ENCODE measurements around the gene SYCN. TPM values are rescaled to one million over a fixed set of nuclear protein-coding genes. Genes with fewer than 3 reads are reported as not detected.

Gene SYCN
- total and polyA plus RNA-seq, 2 of the 13 experiments (the other 11 are each of a cell fraction or from before 2014, with no cell fraction given): not detected

GRCh38 chr19:39157275-39157996 lies 46.6 kb downstream of the SYCN start (continued):
- 0 out of 2 replicates have a peak, but pooled peaks have one; percentile 33 for TF ChIP-seq ZNF276 (CRISPR knock-in tag; IDR thresholded peaks at IDR 0.05; ENCODE audit: low read depth)
- TF ChIP-seq TFDP1 (CRISPR knock-in tag; IDR thresholded peaks at IDR 0.05; ENCODE audit: borderline replicate concordance): no peak
- 0 out of 2 replicates have a peak, but pooled peaks have one; percentile 23 for TF ChIP-seq ZNF362 (CRISPR knock-in tag; IDR thresholded peaks at IDR 0.05; ENCODE audit: borderline replicate concordance)
- TF ChIP-seq SAP130 (CRISPR knock-in tag; IDR thresholded peaks at IDR 0.05; ENCODE audit: low read depth): 0 out of 2 replicates have a peak, but pooled peaks have one; percentile 11
- TF ChIP-seq ZNF576 (CRISPR knock-in tag; IDR thresholded peaks at IDR 0.05): no peak
- no peak for TF ChIP-seq DRAP1 (CRISPR knock-in tag; IDR thresholded peaks at IDR 0.05)
- TF ChIP-seq ZBTB37 (CRISPR knock-in tag; IDR thresholded peaks at IDR 0.05): no peak
- TF ChIP-seq NCOA1 (CRISPR knock-in tag; IDR thresholded peaks at IDR 0.05): peak; percentile 38; the same call in 1 of the 2 replicates
- 0 out of 2 replicates have a peak, but pooled peaks have one; percentile 31 for TF ChIP-seq ZFY (CRISPR knock-in tag; IDR thresholded peaks at IDR 0.05)
- no peak for TF ChIP-seq MTERF4 (CRISPR knock-in tag; IDR thresholded peaks at IDR 0.05)
- TF ChIP-seq ZNF740 (CRISPR knock-in tag; IDR thresholded peaks at IDR 0.05): peak; percentile 40; the same call in 1 of the 2 replicates
- no peak for TF ChIP-seq ZNF335 (CRISPR knock-in tag; IDR thresholded peaks at IDR 0.05)
- peak; percentile 69 for TF ChIP-seq ZNF687 (CRISPR knock-in tag; IDR thresholded peaks at IDR 0.05)
- no peak for TF ChIP-seq ZNF296 (CRISPR knock-in tag; conservative IDR thresholded peaks at IDR 0.05)
- TF ChIP-seq KLF15 (CRISPR knock-in tag; IDR thresholded peaks at IDR 0.05; ENCODE audit: borderline replicate concordance): no peak
